IMR-90 (cell line): Measurements from ENCODE around the gene TRIM46. TPM values are rescaled to one million over a fixed set of nuclear protein-coding genes. Genes with fewer than 3 reads are reported as not detected.

Source experiments
- ATAC-seq: fragments of 200-7000 bp; cut with Tn5 transposase; 2 replicates; pipeline ENCODE4 v1.9.1; 2020; ENCODE audit warnings: low read depth, mild to moderate bottlenecking, moderate library complexity
- BruUV-seq: library from RNA; stranded (reverse); fragments of 400-500 nt; replicated peaks from 2 replicates; lab custom pipeline; 2021; lab: Mats Ljungman, UMichigan
- CTCF ChIA-PET: fragments of 300-600 bp; formaldehyde crosslinking; extraction: SDS; loops from one replicate; lab custom pipeline; 2021; ENCODE audit warnings: antibody characterized with exemption; lab: Yijun Ruan, JAX
- POLR2A ChIA-PET: fragments of 300-600 bp; sonication (Branson Sonifier 250); formaldehyde crosslinking; loops from one replicate; lab custom pipeline; 2022; ENCODE audit warnings: antibody characterized with exemption; ENCODE audit not compliant: unreplicated experiment; lab: Charles Lee
- DNase-seq: peaks from one replicate; pipeline ENCODE4 v3.0.0; 2013
- H2AFZ ChIP-seq: replicated peaks from 2 replicates; pipeline ENCODE3; 2013; ENCODE audit warnings: low read length, mild to moderate bottlenecking; ENCODE audit not compliant: poor library complexity
- H2AK5ac ChIP-seq: 2 replicates; pipeline ENCODE4 v1.6.1; 2013; ENCODE audit warnings: low read depth, low read length, inconsistent platforms
- H2AK9ac ChIP-seq: replicated peaks from 2 replicates; pipeline ENCODE3; 2013; ENCODE audit warnings: mild to moderate bottlenecking, low read depth, low read length, moderate library complexity; ENCODE audit not compliant: poor library complexity
- H2BK120ac ChIP-seq: 2 replicates; pipeline ENCODE4 v1.6.1; 2013; ENCODE audit warnings: low read depth, low read length, inconsistent platforms
- H2BK15ac ChIP-seq: 3 replicates; pipeline ENCODE4 v1.6.1; 2013; ENCODE audit warnings: low read depth, low read length, inconsistent platforms
- H2BK20ac ChIP-seq: 2 replicates; pipeline ENCODE4 v1.6.1; 2013; ENCODE audit warnings: low read depth, mild to moderate bottlenecking, inconsistent platforms, low read length, moderate library complexity
- H2BK5ac ChIP-seq: 2 replicates; pipeline ENCODE4 v1.6.1; 2013; ENCODE audit warnings: mild to moderate bottlenecking, low read depth, low read length, inconsistent platforms; ENCODE audit not compliant: poor library complexity, severe bottlenecking
- H3K14ac ChIP-seq: replicated peaks from 2 replicates; pipeline ENCODE4 v1.6.1; 2013; ENCODE audit warnings: low read depth, low read length, inconsistent platforms
- H3K18ac ChIP-seq: 2 replicates; pipeline ENCODE4 v1.6.1; 2013; ENCODE audit warnings: low read depth, low read length, control low read depth
- H3K23ac ChIP-seq: 2 replicates; pipeline ENCODE4 v1.6.1; 2013; ENCODE audit warnings: low read depth, low read length, inconsistent platforms
- H3K27ac ChIP-seq: 2 replicates; pipeline ENCODE4 v1.5.1; 2013; ENCODE audit warnings: mild to moderate bottlenecking, control low read depth, low read length; ENCODE audit not compliant: insufficient read depth
- H3K27me3 ChIP-seq: 2 replicates; pipeline ENCODE4 v1.6.1; 2013; ENCODE audit warnings: low read length; ENCODE audit not compliant: control insufficient read depth, insufficient read depth
- H3K36me3 ChIP-seq: 2 replicates; pipeline ENCODE4 v1.6.1; 2013; ENCODE audit warnings: low read length, mixed read lengths; ENCODE audit not compliant: control insufficient read depth, insufficient read depth
- H3K4ac ChIP-seq: 2 replicates; pipeline ENCODE4 v1.6.1; 2013; ENCODE audit warnings: low read depth, low read length, inconsistent platforms
- H3K4me1 ChIP-seq: 2 replicates; pipeline ENCODE4 v1.6.1; 2013; ENCODE audit warnings: low read length, mixed read lengths; ENCODE audit not compliant: control insufficient read depth, insufficient read depth
- H3K4me2 ChIP-seq: 2 replicates; pipeline ENCODE4 v1.6.1; 2013; ENCODE audit warnings: low read depth, mild to moderate bottlenecking, control low read depth, low read length, moderate library complexity
- H3K4me3 ChIP-seq: 2 replicates; pipeline ENCODE4 v1.5.1; 2013; ENCODE audit warnings: low read depth, mild to moderate bottlenecking, control low read depth, low read length, moderate library complexity; ENCODE audit not compliant: insufficient read depth
- H3K56ac ChIP-seq: 2 replicates; pipeline ENCODE4 v1.6.1; 2013; ENCODE audit warnings: low read length, inconsistent platforms; ENCODE audit not compliant: insufficient read depth; ENCODE audit errors: extremely low read depth
- H3K79me1 ChIP-seq, 2 experiments: 2 replicates each; pipeline ENCODE4 v1.6.1; 2013; ENCODE audit warnings: low read length in 2 of 2, inconsistent platforms in 1 of 2, low read depth in 1 of 2
- H3K9ac ChIP-seq: 2 replicates; pipeline ENCODE4 v1.6.1; 2013; ENCODE audit warnings: low read depth, low read length, control low read depth
- H3K9me1 ChIP-seq: 2 replicates; pipeline ENCODE4 v1.6.1; 2013; ENCODE audit warnings: low read length, inconsistent platforms; ENCODE audit not compliant: insufficient read depth
- H3K9me3 ChIP-seq: 2 replicates; pipeline ENCODE4 v1.6.1; 2013; ENCODE audit warnings: low read length; ENCODE audit not compliant: control insufficient read depth, insufficient read depth
- H4K20me1 ChIP-seq: 2 replicates; pipeline ENCODE4 v1.6.1; 2013; ENCODE audit warnings: low read length, inconsistent platforms; ENCODE audit not compliant: insufficient read depth
- H4K5ac ChIP-seq: 2 replicates; pipeline ENCODE4 v1.6.1; 2013; ENCODE audit warnings: mild to moderate bottlenecking, low read depth, low read length, control low read depth
- H4K8ac ChIP-seq, 2 experiments: 2 replicates each; pipeline ENCODE4 v1.6.1; 2013; ENCODE audit warnings: low read depth in 2 of 2, low read length in 2 of 2, control low read depth in 1 of 2, inconsistent platforms in 1 of 2
- H4K91ac ChIP-seq: 2 replicates; pipeline ENCODE4 v1.6.1; 2013; ENCODE audit warnings: low read depth, low read length, inconsistent platforms; ENCODE audit not compliant: insufficient read depth
- CTCF ChIP-seq: conservative IDR thresholded peaks from 2 replicates; pipeline ENCODE4 v1.5.1; 2012; ENCODE audit warnings: mild to moderate bottlenecking, low read depth, low read length, improper control_type of control experiment
- FOS ChIP-seq: fragments of 150-350 bp; IDR thresholded peaks from 2 replicates; pipeline ENCODE4 v1.6.1; 2016; ENCODE audit warnings: low read depth, low read length
- MAZ ChIP-seq: IDR thresholded peaks from 2 replicates; pipeline ENCODE4 v1.6.1; 2012; ENCODE audit warnings: low read depth, mild to moderate bottlenecking, low read length, improper control_type of control experiment, moderate library complexity, borderline replicate concordance
- MXI1 ChIP-seq: IDR thresholded peaks from 2 replicates; pipeline ENCODE4 v1.6.1; 2012; ENCODE audit warnings: low read depth, mild to moderate bottlenecking, low read length, moderate library complexity, borderline replicate concordance
- POLR2A ChIP-seq: IDR thresholded peaks from 2 replicates; pipeline ENCODE4 v1.6.1; 2012; ENCODE audit warnings: mild to moderate bottlenecking, low read depth, low read length
- RAD21 ChIP-seq: IDR thresholded peaks from 2 replicates; pipeline ENCODE4 v1.6.1; 2012; ENCODE audit warnings: low read length, improper control_type of control experiment
- RFX5 ChIP-seq: IDR thresholded peaks from 2 replicates; pipeline ENCODE4 v1.8.0; 2012; ENCODE audit warnings: low read depth, mild to moderate bottlenecking, low read length, moderate library complexity
- SMC3 ChIP-seq: fragments of 150-350 bp; IDR thresholded peaks from 2 replicates; pipeline ENCODE4 v1.6.1; 2016; ENCODE audit warnings: low read depth, mild to moderate bottlenecking, antibody characterized with exemption, low read length, moderate library complexity
- USF2 ChIP-seq: fragments of 150-350 bp; IDR thresholded peaks from 2 replicates; pipeline ENCODE4 v1.6.1; 2017; ENCODE audit warnings: mild to moderate bottlenecking, antibody characterized with exemption, low read length, low read depth
- WGBS, 2 experiments: methylation state at CpG; one replicate each; pipeline versions ENCODE4 v1.1.5 to v1.1.7; 2013; ENCODE audit warnings: missing lambda C conversion rate in 2 of 2; ENCODE audit not compliant: insufficient read length in 1 of 2; ENCODE audit errors: extremely low coverage in 2 of 2; 5-methylcytosine and 5-hydroxymethylcytosine counted together
- dilution Hi-C: fragments of 300-500 bp; cut with HindIII; formaldehyde crosslinking; loops from one replicate; pipeline ENCODE4 v1.14.3; 2018; ENCODE audit warnings: low sequenced_read_pairs; ENCODE audit not compliant: unreplicated experiment
- in situ Hi-C: fragments of 300-500 bp; cut with MboI; formaldehyde crosslinking; loops from 3 replicates; pipeline ENCODE4 v1.14.3; 2019; ENCODE audit warnings: low sequenced_read_pairs, inconsistent platforms, mixed read lengths
- intact Hi-C: fragments of 100-400 bp; cut with micrococcal nuclease; formaldehyde crosslinking; loops from 2 replicates; pipeline ENCODE4 v1.10.0; 2022
- polyA plus RNA-seq, 3 experiments: library from polyadenylated mRNA; depleted of rRNA; stranded (reverse); fragments of >200 nt; gene quantifications; 2 replicates each; pipeline ENCODE4 v1.2.3, GENCODE V29; 2012; ENCODE audit warnings: low replicate concordance in 1 of 3
- total RNA-seq: library from RNA; depleted of rRNA; stranded (reverse); fragments of >200 nt; gene quantifications from 2 replicates; pipeline ENCODE4 v1.2.3, GENCODE V29; 2012

Gene TRIM46
- total and polyA plus RNA-seq, 2 of the 4 experiments (the other 2 are of a cell fraction), result 2.3 to 6.2 TPM

DNA sequence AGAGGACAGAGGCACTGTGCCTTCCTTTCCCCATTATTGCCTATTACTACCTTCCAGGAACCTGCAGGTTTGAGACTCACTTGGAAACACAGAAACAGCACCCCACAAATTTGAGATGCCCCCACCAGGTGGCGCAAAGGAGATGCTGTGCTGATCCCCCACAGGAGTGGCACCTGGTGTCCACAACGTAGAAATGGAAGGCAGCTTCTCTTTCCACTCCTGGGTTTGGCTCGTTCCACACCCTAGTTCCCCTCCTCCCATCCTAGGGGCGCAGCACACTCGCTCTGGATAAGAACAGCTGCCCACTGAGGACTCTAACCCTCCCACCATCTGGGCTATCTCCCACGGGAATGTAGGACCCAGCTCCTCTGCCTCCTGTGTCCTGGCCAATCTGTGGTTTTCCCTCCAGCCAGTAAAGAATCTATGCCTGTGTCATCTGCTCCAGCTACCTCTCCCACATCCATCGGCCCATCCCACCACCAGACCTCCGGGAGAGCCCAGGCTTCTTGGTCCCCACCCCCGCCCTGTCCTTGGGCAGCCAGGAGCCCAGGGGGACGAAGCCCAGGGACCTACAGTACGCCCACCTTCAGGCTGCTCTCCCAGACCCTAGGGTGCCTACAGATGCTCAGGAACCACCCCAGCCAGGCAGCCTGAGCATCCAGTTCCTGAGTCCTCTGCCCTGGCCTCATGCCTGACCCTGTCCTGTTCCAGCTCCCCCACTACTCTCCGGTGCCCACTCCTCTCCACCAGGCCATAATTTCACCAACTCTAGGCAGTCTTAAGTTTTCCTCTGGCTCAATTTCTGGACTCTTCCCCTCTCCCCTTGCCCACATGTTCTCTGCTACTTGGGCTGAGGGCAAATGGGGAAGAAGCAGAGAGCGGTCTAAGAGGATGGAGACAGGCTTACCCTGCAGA is 33.5 kb downstream of the TRIM46 start:
- Histone ChIP-seq H3K9me3 (no peaks in the 10 kb centered on the region), H3K9me1 (peaks cover 6% of the 10 kb centered on the region; the same call in 1 of the 2 replicates), H3K4ac (peak overlapping the region; percentile 54), H2BK15ac (no peak overlapping the region; the same call in 2 of the 3 replicates), H4K20me1 (no peaks in the 10 kb centered on the region), H4K91ac (peak overlapping the region; percentile 57), H3K36me3 (peaks cover 4% of the 10 kb centered on the region; the same call in 1 of the 2 replicates), H3K23ac (peak overlapping the region; percentile 14), H3K27ac (peak overlapping the region; percentile 12; the same call in 1 of the 2 replicates), H3K4me1 (peaks cover 15% of the 10 kb centered on the region), H3K9ac (peak overlapping the region; percentile 45), H4K5ac (peak overlapping the region; percentile 34; the same call in 1 of the 2 replicates), H2AK5ac (peak overlapping the region; percentile 84), H3K56ac (0 out of 2 replicates have a peak overlapping the region, but pooled peaks have one; percentile 41), H3K4me3 (peak overlapping the region; percentile 6; the same call in 1 of the 2 replicates), H2BK5ac (no peak overlapping the region), H3K27me3 (no peaks in the 10 kb centered on the region), H3K4me2 (peak overlapping the region; percentile 90), H2BK120ac (peak overlapping the region; percentile 31; the same call in 1 of the 2 replicates), H3K18ac (no peak overlapping the region), H2AFZ (peak overlapping the region; percentile 79), H4K8ac (peak overlapping the region in 1 of 2 experiments; percentile 62; a peak in 2 of 4 replicates), H2BK20ac (0 out of 2 replicates have a peak overlapping the region, but pooled peaks have one; percentile 16), H3K14ac (peak overlapping the region; percentile 10), H3K79me1 (peaks cover 13 to 24% of the 10 kb centered on the region in 2 experiments), H2AK9ac (peak overlapping the region; percentile 75)
- ChIA-PET CTCF (interaction anchor here (0.6 to 2.0 kb wide), 7 partner anchors 13 to 109 kb away, joined by 3 to 18 read pairs (median 4); partner anchors contain the start of gene KRTCAP2), POLR2A (interaction anchor here (0.5 to 0.6 kb wide), 3 partner anchors 16 to 107 kb away, joined by 3 read pairs; no protein-coding TSS in a partner anchor)
- dilution Hi-C loops, result no loop called here
- DNase-seq, result peak; percentile 74
- BruUV-seq, result no TSS peak
- in situ Hi-C loops, result no loop called here
- peak; percentile 33 for ATAC-seq
- intact Hi-C loops, result loop anchor here (1.0 to 10.0 kb wide), 4 partner anchors 19 to 388 kb away; partner anchors contain the start of gene RUSC1
- 2% methylated on average over 8 of the region's 13 CpGs; no CpG with 5 or more reads in 1 of the 2 experiments for WGBS, 2 experiments
- no peak for TF ChIP-seq FOS
- peak; percentile 95 for TF ChIP-seq CTCF
- peak; percentile 21; the same call in 1 of the 2 replicates for TF ChIP-seq POLR2A
- no peak for TF ChIP-seq USF2
- peak; percentile 80 for TF ChIP-seq RAD21
- TF ChIP-seq SMC3, result peak; percentile 96
- no peak for TF ChIP-seq RFX5
- peak; percentile 55; the same call in 1 of the 2 replicates for TF ChIP-seq MAZ
- TF ChIP-seq MXI1, result no peak
